K562 (cell line): Measurements from ENCODE around the gene FBXL13. TPM values are rescaled to one million over a fixed set of nuclear protein-coding genes. Genes with fewer than 3 reads are reported as not detected.
A peak's percentile ranks its signal among the peaks of the same experiment; 100 is the strongest.

Experiments used
- ATAC-seq: fragments of 200-7000 bp; cut with Tn5 transposase; 3 replicates; pipeline ENCODE4 v1.9.1; 2020; ENCODE audit warnings: moderate library complexity
- BruUV-seq: library from RNA; stranded (reverse); fragments of 400-500 nt; replicated peaks from 2 replicates; lab custom pipeline; 2021; lab: Mats Ljungman, UMichigan
- CTCF ChIA-PET: fragments of 300-600 bp; formaldehyde crosslinking; extraction: SDS; loops from one replicate; lab custom pipeline; 2021; ENCODE audit warnings: low intra/inter-chr PET ratio; lab: Yijun Ruan, JAX
- POLR2A ChIA-PET: fragments of 300-600, 350-650 bp; sonication (Branson Sonifier 250); formaldehyde crosslinking; extraction: SDS; loops from one replicate; lab custom pipeline; 2021; ENCODE audit warnings: antibody characterized with exemption, inconsistent platforms; lab: Yijun Ruan, JAX
- DNase-seq, 4 experiments: peaks; one replicate each; pipeline versions ENCODE4 v3.0.0 to v3.0.0-alpha.2; 2011 to 2018; ENCODE audit warnings: low spot score in 3 of 4, mixed read lengths in 3 of 4; ENCODE audit errors: extremely low read depth in 1 of 4
- FAIRE-seq: peaks from 2 replicates; lab custom pipeline; 2011; peaks lifted over from hg19 to GRCh38; lab: Jason Lieb, UNC
- H2AFZ ChIP-seq: 2 replicates; pipeline ENCODE4 v1.6.0; 2011; ENCODE audit warnings: low read depth, low read length, control low read depth, inconsistent platforms
- H3K27ac ChIP-seq: fragments of 200-600 bp; 3 replicates; pipeline ENCODE4 v1.8.0; 2011; ENCODE audit warnings: low read depth, mild to moderate bottlenecking, control low read depth, inconsistent platforms, low read length, moderate library complexity, mixed read lengths; ENCODE audit errors: extremely low read depth
- H3K27me3 ChIP-seq, 2 experiments: fragments of 300-600 bp in 1 of 2; 2 replicates in 1 of 2; 3 replicates in 1 of 2; pipeline versions ENCODE4 v1.6.0 to v1.8.0; 2011; ENCODE audit warnings: inconsistent platforms in 2 of 2, low read length in 2 of 2, mild to moderate bottlenecking in 1 of 2, mixed read lengths in 1 of 2, moderate library complexity in 1 of 2; ENCODE audit not compliant: control insufficient read depth in 2 of 2, insufficient read depth in 2 of 2
- H3K36me3 ChIP-seq: fragments of 300-600 bp; 3 replicates; pipeline ENCODE4 v1.8.0; 2011; ENCODE audit warnings: mild to moderate bottlenecking, low read length, inconsistent platforms; ENCODE audit not compliant: control insufficient read depth, insufficient read depth
- H3K4me1 ChIP-seq, 2 experiments: fragments of 200-600 bp in 1 of 2; replicated peaks in 1 of 2; 2 replicates in 1 of 2; 3 replicates in 1 of 2; pipeline versions ENCODE4 v1.5.1 to v1.8.0; 2011; ENCODE audit warnings: inconsistent platforms in 2 of 2, low read length in 2 of 2, mild to moderate bottlenecking in 1 of 2, mixed read lengths in 1 of 2, moderate library complexity in 1 of 2; ENCODE audit not compliant: control insufficient read depth in 2 of 2, insufficient read depth in 2 of 2
- H3K4me2 ChIP-seq: 2 replicates; pipeline ENCODE4 v1.6.1; 2011; ENCODE audit warnings: low read length, control low read depth, inconsistent platforms, mixed read lengths; ENCODE audit not compliant: insufficient read depth
- H3K4me3 ChIP-seq: fragments of 200-600 bp; sonication (generic), shearing (Covaris generic); 2 replicates; pipeline ENCODE4 v1.5.1; 2016; ENCODE audit warnings: control low read depth, inconsistent platforms
- H3K79me2 ChIP-seq: fragments of 200-600 bp; 3 replicates; pipeline ENCODE4 v1.8.0; 2011; ENCODE audit warnings: low read length, inconsistent platforms; ENCODE audit not compliant: control insufficient read depth, insufficient read depth
- H3K9ac ChIP-seq, 2 experiments: 2 replicates each; pipeline versions ENCODE4 v1.6.0 to v1.6.1; 2011; ENCODE audit warnings: low read depth in 2 of 2, low read length in 2 of 2, control low read depth in 1 of 2, inconsistent platforms in 1 of 2, mild to moderate bottlenecking in 1 of 2, mixed read lengths in 1 of 2; ENCODE audit not compliant: insufficient read depth in 1 of 2
- H3K9me1 ChIP-seq: one replicate; pipeline ENCODE4 v1.6.0; 2011; ENCODE audit warnings: inconsistent platforms, mild to moderate bottlenecking, low read length, moderate library complexity; ENCODE audit not compliant: control insufficient read depth, insufficient read depth
- H3K9me3 ChIP-seq: replicated peaks from 2 replicates; pipeline ENCODE4 v1.5.1; 2011; ENCODE audit warnings: low read depth, low read length, inconsistent platforms; ENCODE audit not compliant: control insufficient read depth, insufficient read depth
- H4K20me1 ChIP-seq: replicated peaks from 2 replicates; pipeline ENCODE4 v1.6.1; 2011; ENCODE audit warnings: low read length, inconsistent platforms, mixed read lengths; ENCODE audit not compliant: control insufficient read depth, insufficient read depth
- BRD4 ChIP-seq: fragments of 200-600 bp; sonication (generic); IDR thresholded peaks from 2 replicates; pipeline ENCODE4 v1.6.1; 2017; ENCODE audit warnings: inconsistent platforms
- E2F6 ChIP-seq, 2 experiments: IDR thresholded peaks; 2 replicates each; pipeline ENCODE4 v1.6.1; 2011; ENCODE audit warnings: borderline replicate concordance in 1 of 2, control low read depth in 1 of 2, low read depth in 1 of 2, low read length in 1 of 2, mild to moderate bottlenecking in 1 of 2, mixed read lengths in 1 of 2, moderate library complexity in 1 of 2; ENCODE audit not compliant: insufficient read depth in 1 of 2, insufficient read length in 1 of 2, poor library complexity in 1 of 2, severe bottlenecking in 1 of 2; ENCODE audit errors: extremely low read depth in 1 of 2
- FOXP1 ChIP-seq: sonication (generic); formaldehyde crosslinking; IDR thresholded peaks from 2 replicates; pipeline ENCODE4 v1.8.0; 2022; ENCODE audit warnings: mild to moderate bottlenecking, missing genetic modification reagents
- GTF2A2 ChIP-seq: IDR thresholded peaks from 2 replicates; pipeline ENCODE4 v1.6.1; 2016; ENCODE audit warnings: mild to moderate bottlenecking, missing genetic modification characterization, missing compliant biosample characterization
- LCOR ChIP-seq: sonication (generic); formaldehyde crosslinking; IDR thresholded peaks from 2 replicates; pipeline ENCODE4 v1.8.0; 2022; ENCODE audit warnings: mild to moderate bottlenecking, missing genetic modification reagents
- MAX ChIP-seq: sonication (generic); formaldehyde crosslinking; IDR thresholded peaks from 2 replicates; pipeline ENCODE4 v1.9.0; 2022; ENCODE audit warnings: mild to moderate bottlenecking, missing genetic modification reagents
- NCOA4 ChIP-seq: fragments of 450-650 bp; IDR thresholded peaks from 2 replicates; pipeline ENCODE4 v1.6.1; 2018; ENCODE audit warnings: mild to moderate bottlenecking; ENCODE audit not compliant: partially characterized antibody
- NFRKB ChIP-seq: fragments of 450-650 bp; IDR thresholded peaks from 2 replicates; pipeline ENCODE4 v1.6.1; 2016; ENCODE audit warnings: low read depth
- PRDM10 ChIP-seq: fragments of 450-650 bp; IDR thresholded peaks from 2 replicates; pipeline ENCODE4 v1.6.1; 2018; ENCODE audit not compliant: partially characterized antibody
- RBM17 ChIP-seq: fragments of 200-400 bp; formaldehyde crosslinking; IDR thresholded peaks from 2 replicates; pipeline ENCODE4 v1.6.1; 2017; ENCODE audit warnings: low read depth, mild to moderate bottlenecking, low read length, borderline replicate concordance
- ZBTB7A ChIP-seq: IDR thresholded peaks from 2 replicates; pipeline ENCODE4 v1.6.1; 2011; ENCODE audit warnings: low read depth, mild to moderate bottlenecking, low read length, moderate library complexity, borderline replicate concordance; ENCODE audit not compliant: control insufficient read depth
- WGBS: fragments of 100-300 bp; shearing (Covaris generic); methylation state at CpG from one replicate; pipeline ENCODE4 v1.1.6; 2016; ENCODE audit warnings: low coverage, mixed read lengths; ENCODE audit not compliant: insufficient coverage; ENCODE audit errors: missing lambda C conversion rate; 5-methylcytosine and 5-hydroxymethylcytosine counted together
- in situ Hi-C: fragments of 300-500 bp; cut with MboI; formaldehyde crosslinking; loops from 4 replicates; pipeline ENCODE4 v1.15.0; 2018; ENCODE audit warnings: inconsistent platforms, mixed read lengths
- intact Hi-C: fragments of 100-400 bp; cut with micrococcal nuclease; formaldehyde crosslinking; loops from 2 replicates; pipeline ENCODE4 v1.14.2; 2022
- polyA plus RNA-seq, 8 experiments: library from polyadenylated mRNA; depleted of rRNA in 4 of 8; stranded (reverse) in 5 of 8; unstranded in 3 of 8; fragments of >200 nt; fragmentation: Nextera tagmentation in 2 of 8; fragmentation: Illumina TruSeq in 1 of 8; extraction: Ambion mirVana in 2 of 8; extraction: Trizol in 1 of 8; gene quantifications; 2 replicates each; pipeline versions ENCODE4 v1.2.1 to v1.2.3, GENCODE V29; 2011 to 2014; ENCODE audit warnings: inconsistent platforms in 1 of 8, missing spikeins in 1 of 8
- total RNA-seq, 7 experiments: library from RNA; depleted of rRNA in 6 of 7; stranded (reverse); fragments of >200 nt in 6 of 7; fragmentation: Illumina TruSeq in 2 of 7; extraction: Trizol in 2 of 7; gene quantifications; 2 replicates each; pipeline versions ENCODE4 v1.2.1 to v1.2.3, GENCODE V29; 2011 to 2021; ENCODE audit warnings: low replicate concordance in 1 of 7

The FBXL13 gene
- total and polyA plus RNA-seq, 9 of the 15 experiments (the other 6 are each of a cell fraction or from before 2014, with no cell fraction given) = 16.3 to 55.0 (median 25.4) TPM

- TF ChIP-seq NCOA4 (no peak), PRDM10 (peak; percentile 77)
These were observed 81.5 kb downstream of the FBXL13 start (continued) for GRCh38 chr7:102992938-102993717.

- H3K9me1 ChIP-seq = no peaks in the 10 kb centered on the region
- FAIRE-seq = no peak
- no peaks in the 10 kb centered on the region for H3K79me2 ChIP-seq
- no peak overlapping the region for H3K4me3 ChIP-seq
- peak overlapping the region; percentile 71 for H3K4me2 ChIP-seq
- peak; percentile 44 for ATAC-seq
- H4K20me1 ChIP-seq = no peaks in the 10 kb centered on the region
- H3K9ac ChIP-seq = peak overlapping the region; percentile 49 to 56; a peak in 3 of 4 replicates
- WGBS = 8% methylated on average over 5 of the region's 5 CpGs
- peaks cover 23 to 64% of the 10 kb centered on the region in 2 experiments for H3K4me1 ChIP-seq
- H3K9me3 ChIP-seq = peaks cover 6% of the 10 kb centered on the region
- H3K27ac ChIP-seq = peak overlapping the region; percentile 89
- peaks cover 15% of the 10 kb centered on the region for H3K36me3 ChIP-seq
- DNase-seq = no peak
- in situ Hi-C loops = no loop called here
- POLR2A ChIA-PET = interaction anchor here (0.7 to 1.5 kb wide), 7 partner anchors 9 to 89 kb away, joined by 3 to 6 read pairs (median 3); no protein-coding TSS in a partner anchor
- no TSS peak for BruUV-seq
- H3K27me3 ChIP-seq = no peaks in the 10 kb centered on the region
- peak overlapping the region; percentile 55 for H2AFZ ChIP-seq
- CTCF ChIA-PET = no interaction called here
- intact Hi-C loops = loop anchor here (5.0 kb wide), 1 partner anchor 35 kb away; no protein-coding TSS in a partner anchor
- TF ChIP-seq FOXP1 (CRISPR knock-in tag) = no peak
- TF ChIP-seq LCOR (CRISPR knock-in tag) = 0 out of 2 replicates have a peak, but pooled peaks have one; percentile 73
- TF ChIP-seq BRD4 = peak; percentile 9; the same call in 1 of the 2 replicates
- TF ChIP-seq ZBTB7A = peak; percentile 32; the same call in 1 of the 2 replicates
- TF ChIP-seq E2F6 (IDR thresholded peaks at IDR 0.05; ENCODE audit: borderline replicate concordance in 1 of 2, extremely low read depth in 1 of 2, insufficient read depth in 1 of 2, insufficient read length in 1 of 2, low read depth in 1 of 2, low read length in 1 of 2, poor library complexity in 1 of 2, severe bottlenecking in 1 of 2) = peak in 1 of 2 experiments; percentile 11
- 0 out of 2 replicates have a peak, but pooled peaks have one; percentile 30 for TF ChIP-seq GTF2A2 (tag)
- TF ChIP-seq RBM17 = no peak
- 0 out of 2 replicates have a peak, but pooled peaks have one; percentile 6 for TF ChIP-seq NFRKB
- peak; percentile 58 for TF ChIP-seq MAX (CRISPR knock-in tag)
These were observed 82.1 kb downstream of the FBXL13 start for GRCh38 chr7:102992509-102992937.
